Ovary (tissue), 3 donors: ENCODE results near the gene PTPRS.

Experiments used
- CTCF ChIP-seq, 3 donors: fragments of 450-650 bp in 2 of 3; fragments of 200-600 bp in 1 of 3; IDR thresholded peaks; one replicate each; pipeline versions ENCODE4 v1.5.1 to v1.8.0; 2016 to 2022; ENCODE audit warnings: antibody characterized with exemption in 3 of 3, mild to moderate bottlenecking in 1 of 3
- EP300 ChIP-seq: sonication (generic); formaldehyde crosslinking; IDR thresholded peaks from one replicate; pipeline ENCODE4 v1.6.1; 2017; ENCODE audit warnings: antibody characterized with exemption
- POLR2A ChIP-seq: fragments of 450-650 bp; IDR thresholded peaks from one replicate; pipeline ENCODE4 v1.6.1; 2017; ENCODE audit warnings: antibody characterized with exemption, mild to moderate bottlenecking, moderate library complexity
- donor health status: DM: no; HTN: no; CAD: no.

- no peak for TF ChIP-seq CTCF (IDR thresholded peaks at IDR 0.05)
- TF ChIP-seq POLR2A, result no peak
- no peak for TF ChIP-seq EP300
These were observed 44.6 kb downstream of the PTPRS start for GRCh38 chr19:5296021-5296420.
